Trophoblast cell (in vitro differentiated cells and primary cell): ENCODE results near the gene ADAMTS12.

Experiments used
- DNase-seq, 2 donors: peaks; one replicate each; pipeline ENCODE4 v3.0.0-alpha.2; 2016
- H2AFZ ChIP-seq: 2 replicates; pipeline ENCODE4 v1.6.1; 2013; ENCODE audit warnings: low read length, moderate library complexity, mild to moderate bottlenecking; ENCODE audit not compliant: insufficient read depth, poor library complexity
- H2AK5ac ChIP-seq: 2 replicates; pipeline ENCODE4 v1.6.1; 2013; ENCODE audit warnings: mild to moderate bottlenecking, low read length
- H2BK120ac ChIP-seq: 2 replicates; pipeline ENCODE4 v1.6.1; 2013; ENCODE audit warnings: low read length, mild to moderate bottlenecking, moderate library complexity; ENCODE audit not compliant: insufficient read depth, poor library complexity
- H2BK12ac ChIP-seq: 2 replicates; pipeline ENCODE4 v1.6.1; 2013; ENCODE audit warnings: mild to moderate bottlenecking, low read length, moderate library complexity
- H2BK5ac ChIP-seq: 2 replicates; pipeline ENCODE4 v1.6.1; 2013; ENCODE audit warnings: low read length, low read depth, moderate library complexity, mild to moderate bottlenecking; ENCODE audit not compliant: poor library complexity
- H3K14ac ChIP-seq: 2 replicates; pipeline ENCODE4 v1.6.1; 2013; ENCODE audit warnings: mild to moderate bottlenecking, low read length
- H3K18ac ChIP-seq: 2 replicates; pipeline ENCODE4 v1.6.1; 2013; ENCODE audit warnings: mild to moderate bottlenecking, low read length
- H3K23ac ChIP-seq: 2 replicates; pipeline ENCODE4 v1.6.1; 2013; ENCODE audit warnings: low read length
- H3K27ac ChIP-seq: 2 replicates; pipeline ENCODE4 v1.5.1; 2013; ENCODE audit warnings: low read depth, mild to moderate bottlenecking, inconsistent platforms, low read length, moderate library complexity
- H3K27me3 ChIP-seq: 2 replicates; pipeline ENCODE4 v1.6.1; 2013; ENCODE audit warnings: inconsistent platforms, mild to moderate bottlenecking, low read length, moderate library complexity; ENCODE audit not compliant: insufficient read depth
- H3K36me3 ChIP-seq, 2 experiments: 1 replicate in 1 of 2; 2 replicates in 1 of 2; pipeline ENCODE4 v1.6.1; 2013; ENCODE audit warnings: low read length in 2 of 2, mild to moderate bottlenecking in 2 of 2, moderate library complexity in 1 of 2; ENCODE audit not compliant: insufficient read depth in 2 of 2, control insufficient read depth in 1 of 2
- H3K4ac ChIP-seq: 2 replicates; pipeline ENCODE4 v1.6.1; 2013; ENCODE audit warnings: low read depth, mild to moderate bottlenecking, low read length, moderate library complexity
- H3K4me1 ChIP-seq, 2 experiments: 1 replicate in 1 of 2; 2 replicates in 1 of 2; pipeline ENCODE4 v1.6.1; 2013; ENCODE audit warnings: low read length in 2 of 2, mild to moderate bottlenecking in 2 of 2, moderate library complexity in 1 of 2; ENCODE audit not compliant: insufficient read depth in 2 of 2, control insufficient read depth in 1 of 2
- H3K4me2 ChIP-seq: 2 replicates; pipeline ENCODE4 v1.6.1; 2013; ENCODE audit warnings: inconsistent platforms, mild to moderate bottlenecking, low read length, moderate library complexity
- H3K4me3 ChIP-seq: 2 replicates; pipeline ENCODE4 v1.5.1; 2013; ENCODE audit warnings: mild to moderate bottlenecking, low read depth, low read length, inconsistent platforms
- H3K79me1 ChIP-seq: one replicate; pipeline ENCODE4 v1.6.1; 2013; ENCODE audit warnings: low read length
- H3K79me2 ChIP-seq: 2 replicates; pipeline ENCODE4 v1.6.1; 2013; ENCODE audit warnings: low read length, mild to moderate bottlenecking; ENCODE audit not compliant: control insufficient read depth, insufficient read depth, poor library complexity
- H3K9ac ChIP-seq: 2 replicates; pipeline ENCODE4 v1.6.1; 2013; ENCODE audit warnings: mild to moderate bottlenecking, low read length
- H3K9me3 ChIP-seq: 2 replicates; pipeline ENCODE4 v1.6.1; 2013; ENCODE audit warnings: low read depth, mild to moderate bottlenecking, control low read depth, inconsistent platforms, low read length; ENCODE audit not compliant: insufficient read depth
- H4K12ac ChIP-seq: 2 replicates; pipeline ENCODE4 v1.6.1; 2013; ENCODE audit warnings: low read depth, mild to moderate bottlenecking, low read length, moderate library complexity
- H4K8ac ChIP-seq: 2 replicates; pipeline ENCODE4 v1.6.1; 2013; ENCODE audit warnings: low read depth, mild to moderate bottlenecking, low read length, moderate library complexity
- H4K91ac ChIP-seq: one replicate; pipeline ENCODE4 v1.6.1; 2013; ENCODE audit warnings: low read depth, mild to moderate bottlenecking, low read length, moderate library complexity
- WGBS: extraction: QIAGEN DNeasy Blood & Tissue Kit; methylation state at CpG from one replicate; pipeline ENCODE4 v1.1.7; 2013; ENCODE audit warnings: missing lambda C conversion rate; ENCODE audit not compliant: insufficient read length, insufficient coverage; ENCODE audit errors: extremely low coverage; 5-methylcytosine and 5-hydroxymethylcytosine counted together

Gene ADAMTS12

GRCh38 chr5:33903118-33903517, 11.3 kb upstream of the ADAMTS12 start:
- no CpG with 5 or more reads among the region's 2 CpGs for WGBS
- H3K4me1 ChIP-seq = no peaks in the 10 kb centered on the region
- no peak overlapping the region for H3K14ac ChIP-seq

GRCh38 chr5:33901156-33901555, 9.4 kb upstream of the ADAMTS12 start:
- no CpG with 5 or more reads among the region's 1 CpG for WGBS
- no peak overlapping the region for H3K27ac ChIP-seq
- H3K79me2 ChIP-seq = no peaks in the 10 kb centered on the region
- H3K4me1 ChIP-seq = no peaks in the 10 kb centered on the region
- no peak overlapping the region for H3K9ac ChIP-seq
- no peak overlapping the region for H2BK5ac ChIP-seq
- H3K4me2 ChIP-seq = no peak overlapping the region
- no peaks in the 10 kb centered on the region for H3K27me3 ChIP-seq
- H4K8ac ChIP-seq = no peak overlapping the region
- no peaks in the 10 kb centered on the region for H3K9me3 ChIP-seq
- no peaks in the 10 kb centered on the region for H3K79me1 ChIP-seq
- no peak for DNase-seq
- no peak overlapping the region for H3K4ac ChIP-seq
- no peak overlapping the region for H3K14ac ChIP-seq
- H2AFZ ChIP-seq = no peak overlapping the region
- no peak overlapping the region for H3K18ac ChIP-seq
- H2BK120ac ChIP-seq = no peak overlapping the region
- H3K23ac ChIP-seq = no peak overlapping the region
- no peak overlapping the region for H4K12ac ChIP-seq
- no peak overlapping the region for H2BK12ac ChIP-seq
- no peak overlapping the region for H2AK5ac ChIP-seq
- no peak overlapping the region for H4K91ac ChIP-seq
- H3K4me3 ChIP-seq = no peak overlapping the region
- H3K36me3 ChIP-seq = no peaks in the 10 kb centered on the region

More at GRCh38 chr5:33903118-33903517, 11.3 kb upstream of the ADAMTS12 start:
- Histone ChIP-seq H3K18ac (no peak overlapping the region), H3K4ac (no peak overlapping the region), H2BK5ac (no peak overlapping the region), H3K9ac (no peak overlapping the region), H3K23ac (no peak overlapping the region), H3K27me3 (no peaks in the 10 kb centered on the region), H3K9me3 (no peaks in the 10 kb centered on the region), H2AFZ (no peak overlapping the region), H4K91ac (no peak overlapping the region), H2BK120ac (no peak overlapping the region), H3K79me1 (no peaks in the 10 kb centered on the region), H3K4me2 (no peak overlapping the region), H3K36me3 (no peaks in the 10 kb centered on the region), H3K79me2 (no peaks in the 10 kb centered on the region), H3K27ac (no peak overlapping the region), H3K4me3 (no peak overlapping the region), H4K8ac (no peak overlapping the region), H2BK12ac (no peak overlapping the region), H4K12ac (no peak overlapping the region), H2AK5ac (no peak overlapping the region)
- DNase-seq = no peak

- H3K9ac ChIP-seq = no peak overlapping the region
- H3K14ac ChIP-seq = no peak overlapping the region
- H3K4me2 ChIP-seq = no peak overlapping the region
- H4K91ac ChIP-seq = no peak overlapping the region
- no peak overlapping the region for H4K8ac ChIP-seq
- H3K27ac ChIP-seq = no peak overlapping the region
- no peaks in the 10 kb centered on the region for H3K79me2 ChIP-seq
- peaks cover 6% of the 10 kb centered on the region for H3K79me1 ChIP-seq
- H2BK5ac ChIP-seq = no peak overlapping the region
- no peak overlapping the region for H2BK12ac ChIP-seq
- peak in 1 of 2 donors; percentile 24 for DNase-seq
- no peak overlapping the region for H3K4me3 ChIP-seq
- H2AK5ac ChIP-seq = no peak overlapping the region
- H3K36me3 ChIP-seq = no peaks in the 10 kb centered on the region
- no peaks in the 10 kb centered on the region for H3K9me3 ChIP-seq
- no CpG with 5 or more reads among the region's 1 CpG for WGBS
- H3K4me1 ChIP-seq = peaks cover 6 to 13% of the 10 kb centered on the region in 2 experiments
- no peaks in the 10 kb centered on the region for H3K27me3 ChIP-seq
- no peak overlapping the region for H3K18ac ChIP-seq
- H3K4ac ChIP-seq = no peak overlapping the region
- no peak overlapping the region for H2BK120ac ChIP-seq
- H4K12ac ChIP-seq = no peak overlapping the region
- H2AFZ ChIP-seq = no peak overlapping the region
- no peak overlapping the region for H3K23ac ChIP-seq
These were observed 2.8 kb upstream of the ADAMTS12 start for GRCh38 chr5:33894566-33894965.

GRCh38 chr5:33892620-33893137, 889 bp upstream of the ADAMTS12 start:
- peak in 1 of 2 donors; percentile 3 for DNase-seq
- H3K4ac ChIP-seq = no peak overlapping the region
- WGBS = no CpG with 5 or more reads among the region's 5 CpGs

More at GRCh38 chr5:33892620-33893137, 889 bp upstream of the ADAMTS12 start:
- H2BK120ac ChIP-seq = peak overlapping the region; percentile 15
- no peak overlapping the region for H3K4me3 ChIP-seq
- no peaks in the 10 kb centered on the region for H3K36me3 ChIP-seq
- no peak overlapping the region for H3K23ac ChIP-seq
- peaks cover 6 to 13% of the 10 kb centered on the region in 2 experiments for H3K4me1 ChIP-seq
- H3K9ac ChIP-seq = no peak overlapping the region
- peak overlapping the region; percentile 71 for H3K4me2 ChIP-seq
- H4K8ac ChIP-seq = peak overlapping the region; percentile 17
- H3K27me3 ChIP-seq = no peaks in the 10 kb centered on the region
- H3K18ac ChIP-seq = no peak overlapping the region
- H2BK5ac ChIP-seq = peak overlapping the region; percentile 66
- H4K12ac ChIP-seq = no peak overlapping the region
- H3K27ac ChIP-seq = peak overlapping the region; percentile 64
- H3K9me3 ChIP-seq = no peaks in the 10 kb centered on the region
- H2AFZ ChIP-seq = peak overlapping the region; percentile 75
- H4K91ac ChIP-seq = peak overlapping the region; percentile 63
- peak overlapping the region; percentile 18 for H2BK12ac ChIP-seq
- peaks cover 6% of the 10 kb centered on the region for H3K79me1 ChIP-seq
- no peak overlapping the region for H2AK5ac ChIP-seq
- peak overlapping the region; percentile 24 for H3K14ac ChIP-seq
- H3K79me2 ChIP-seq = no peaks in the 10 kb centered on the region
